ENCODE data around the gene CLINT1. TPM values are rescaled to one million over a fixed set of nuclear protein-coding genes. Genes with fewer than 3 reads are reported as not detected.
"Not testable (repeated sequence)": the region's sequence is repeated elsewhere in the genome, so short reads cannot be mapped to it uniquely, and the experiment has no call there.

Gene CLINT1
- total RNA-seq, 1 donor from 2014 or later: 92.4 TPM

- no peak for DNase-seq
Observed at GRCh38 chr5:157862183-157862851, 3.4 kb upstream of the CLINT1 start.

DNA sequence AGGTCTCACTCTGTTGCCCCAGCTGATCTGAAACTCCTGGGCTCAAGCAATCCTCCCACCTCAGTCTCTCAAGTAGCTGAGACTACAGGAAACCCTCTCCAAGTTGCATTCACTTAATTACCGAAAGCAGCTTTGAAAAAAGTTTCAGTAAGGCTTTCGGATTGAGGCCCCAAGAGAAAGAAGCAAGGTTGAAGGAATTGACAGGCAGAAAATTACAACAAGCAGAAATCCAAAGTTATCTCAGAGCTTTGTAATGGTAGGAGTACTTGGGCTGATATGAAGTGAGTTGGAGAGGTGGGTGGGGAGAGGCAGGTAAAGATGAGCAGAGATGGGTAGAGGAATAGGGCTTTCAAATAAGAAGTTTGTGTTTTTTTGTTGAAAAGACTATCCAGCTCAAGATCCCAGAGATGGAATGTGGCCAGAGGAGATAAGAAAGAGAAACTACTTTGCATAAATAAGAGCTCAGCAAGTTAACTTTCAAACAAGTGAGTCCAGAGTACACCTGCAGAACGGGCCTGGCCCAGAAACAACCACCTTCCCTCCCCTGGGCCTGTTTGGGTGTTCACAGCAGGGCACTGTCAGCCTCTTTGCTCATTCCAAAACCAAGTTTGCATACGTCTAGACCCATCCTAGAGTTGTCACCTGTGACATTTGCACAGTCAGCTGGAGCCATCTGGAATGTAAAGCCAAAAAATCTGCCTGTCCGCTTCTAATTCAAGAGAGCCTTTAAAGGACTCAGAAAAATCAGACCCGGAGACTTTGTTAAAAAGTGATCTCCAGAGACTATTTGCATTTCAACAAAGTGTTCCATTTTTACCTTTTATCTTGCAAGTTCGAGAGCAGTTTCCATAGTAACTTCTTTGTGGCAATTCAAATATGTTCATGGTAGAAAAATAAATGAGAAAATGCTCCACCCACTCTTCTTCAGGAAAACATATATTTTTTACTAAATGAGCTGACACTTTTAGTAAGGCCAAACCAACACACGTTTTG, 2.2 kb upstream of the CLINT1 start:
- no peak for DNase-seq

DNA sequence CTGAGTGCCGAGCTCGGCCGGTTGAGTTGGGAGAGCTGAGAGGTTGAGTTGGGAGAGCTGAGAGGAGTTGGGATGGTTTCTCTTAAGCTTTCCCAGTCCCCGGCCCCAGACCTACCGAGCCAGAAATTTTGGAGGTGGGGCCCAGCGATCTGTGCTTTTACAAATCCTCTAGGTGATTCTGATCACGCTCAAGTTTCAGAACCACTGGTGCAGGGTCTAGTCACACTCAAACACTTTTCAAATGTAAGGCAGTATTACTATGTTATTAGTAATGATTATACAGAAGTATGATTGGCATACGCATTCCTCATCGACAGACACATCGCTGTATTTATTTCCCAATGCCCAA, 256 bp upstream of the CLINT1 start:
- no peak for DNase-seq

- DNase-seq: peak; percentile 34
Observed at GRCh38 chr5:157857816-157858526, 974 bp downstream of the CLINT1 start.

DNA sequence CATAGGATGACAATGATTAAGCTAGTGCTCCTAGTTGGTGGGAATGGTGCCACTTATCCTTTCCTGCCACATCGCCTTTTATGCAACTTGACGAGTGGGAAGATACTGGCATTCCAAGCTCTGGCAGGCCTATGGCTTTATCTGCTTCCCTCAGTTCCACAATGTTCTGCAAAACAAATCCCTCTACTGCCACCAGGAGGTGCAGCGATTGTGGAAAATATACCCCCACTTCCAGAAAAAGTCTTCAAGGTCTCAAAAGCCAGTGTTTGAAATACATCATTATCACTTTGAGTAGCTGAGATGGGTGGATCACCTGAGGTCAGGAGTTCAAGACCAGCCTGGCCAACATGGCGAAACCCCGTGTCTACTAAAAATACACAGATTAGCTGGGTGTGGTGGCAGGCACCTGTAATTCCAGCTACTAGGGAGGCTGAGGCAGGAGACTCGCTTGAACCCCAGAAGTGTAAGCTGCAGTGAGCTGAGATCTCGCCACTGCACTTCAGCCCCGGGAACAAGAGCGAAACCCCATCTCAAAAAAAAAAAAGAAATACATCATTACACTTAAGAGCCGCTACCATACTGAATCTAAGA, 3.4 kb downstream of the CLINT1 start:
- DNase-seq: peak; percentile 84

GRCh38 chr5:157853365-157853764, 5.6 kb downstream of the CLINT1 start:
- not testable (repeated sequence) for DNase-seq

DNA sequence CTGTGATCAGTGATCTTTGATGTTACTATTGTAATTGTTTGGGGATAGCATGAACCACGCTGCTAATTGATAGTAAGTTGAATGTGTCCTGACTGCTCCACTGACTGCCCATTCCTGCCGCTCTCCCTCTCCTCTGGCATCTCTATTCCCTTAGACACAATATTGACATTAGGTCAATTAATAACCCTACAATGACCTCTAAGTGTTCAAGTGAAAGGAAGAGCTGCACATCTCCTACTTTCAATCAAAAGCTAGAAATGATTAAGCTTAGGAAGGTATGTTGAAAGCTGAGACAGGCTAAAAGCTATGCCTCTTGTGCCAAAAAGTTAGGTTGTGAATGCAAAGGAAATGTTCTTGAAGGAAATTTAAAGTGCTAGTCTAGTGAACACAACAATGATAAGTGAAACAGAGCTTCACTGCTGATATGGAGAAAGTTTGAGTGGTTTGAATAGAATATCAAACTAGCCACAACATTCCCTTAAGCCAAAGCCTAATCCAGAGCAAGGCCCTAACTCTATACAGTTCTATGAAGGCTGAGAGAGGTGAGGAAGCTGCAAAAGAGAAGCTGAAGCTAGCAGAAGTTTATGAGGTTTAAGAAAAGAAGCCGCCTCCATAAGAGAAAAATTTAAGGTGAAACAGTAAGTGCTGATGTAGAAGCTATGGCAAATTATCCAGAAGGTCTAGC, 12.9 kb downstream of the CLINT1 start:
- DNase-seq: no peak

DNA sequence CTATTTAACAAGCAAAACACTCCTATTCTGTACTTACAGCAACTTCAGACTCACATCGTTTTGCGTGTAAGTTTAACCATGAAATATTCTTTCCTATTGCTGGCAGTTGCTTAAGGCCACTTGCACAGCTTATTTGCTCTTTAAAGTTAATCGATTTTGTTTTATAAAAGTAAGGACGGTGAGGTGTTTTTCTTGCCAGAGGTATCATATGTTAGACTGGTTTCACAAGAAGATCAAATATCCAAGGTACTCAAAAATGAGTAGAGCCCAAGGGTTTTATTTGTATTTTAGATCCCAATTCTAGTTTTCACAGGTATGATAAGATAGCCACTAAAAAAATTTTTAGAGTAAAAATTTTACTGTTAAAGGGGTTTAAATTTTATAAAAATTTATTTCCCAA, 16.2 kb downstream of the CLINT1 start:
- no peak for DNase-seq

- no peak for DNase-seq
Observed at GRCh38 chr5:157842185-157842584, 16.8 kb downstream of the CLINT1 start.

- no peak for DNase-seq
Observed at GRCh38 chr5:157839157-157839795, 19.7 kb downstream of the CLINT1 start.

DNA sequence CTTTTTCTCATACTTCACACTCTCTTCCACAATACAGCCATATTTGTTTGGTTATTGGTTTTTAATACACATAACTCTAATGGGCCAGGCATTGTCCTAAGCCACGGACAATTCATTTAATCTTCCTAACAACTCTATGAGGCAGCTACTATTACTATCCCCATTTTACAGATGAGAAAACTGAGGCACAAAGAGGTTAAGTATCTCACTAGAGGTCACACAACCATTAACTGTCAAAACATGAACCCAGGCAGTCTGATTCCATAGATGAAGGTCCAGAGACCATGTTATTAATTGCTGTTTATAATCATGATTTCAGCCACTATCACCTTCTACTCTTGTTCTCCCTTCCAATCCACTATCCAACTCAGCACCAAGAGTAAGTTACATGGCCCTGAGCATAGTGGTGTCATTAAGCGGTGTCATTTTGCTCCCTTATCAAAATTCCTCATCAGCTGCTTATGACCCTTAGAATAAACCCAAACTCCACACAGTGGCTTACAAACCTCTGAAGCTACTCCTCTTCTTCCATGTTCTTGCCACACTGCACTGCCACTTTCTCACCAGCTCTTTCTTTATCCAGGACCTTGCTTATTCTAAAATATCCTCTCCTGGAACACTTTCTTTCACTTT, 22.7 kb downstream of the CLINT1 start:
- no peak for DNase-seq

GRCh38 chr5:157835041-157835440, 23.9 kb downstream of the CLINT1 start:
- no peak for DNase-seq

DNA sequence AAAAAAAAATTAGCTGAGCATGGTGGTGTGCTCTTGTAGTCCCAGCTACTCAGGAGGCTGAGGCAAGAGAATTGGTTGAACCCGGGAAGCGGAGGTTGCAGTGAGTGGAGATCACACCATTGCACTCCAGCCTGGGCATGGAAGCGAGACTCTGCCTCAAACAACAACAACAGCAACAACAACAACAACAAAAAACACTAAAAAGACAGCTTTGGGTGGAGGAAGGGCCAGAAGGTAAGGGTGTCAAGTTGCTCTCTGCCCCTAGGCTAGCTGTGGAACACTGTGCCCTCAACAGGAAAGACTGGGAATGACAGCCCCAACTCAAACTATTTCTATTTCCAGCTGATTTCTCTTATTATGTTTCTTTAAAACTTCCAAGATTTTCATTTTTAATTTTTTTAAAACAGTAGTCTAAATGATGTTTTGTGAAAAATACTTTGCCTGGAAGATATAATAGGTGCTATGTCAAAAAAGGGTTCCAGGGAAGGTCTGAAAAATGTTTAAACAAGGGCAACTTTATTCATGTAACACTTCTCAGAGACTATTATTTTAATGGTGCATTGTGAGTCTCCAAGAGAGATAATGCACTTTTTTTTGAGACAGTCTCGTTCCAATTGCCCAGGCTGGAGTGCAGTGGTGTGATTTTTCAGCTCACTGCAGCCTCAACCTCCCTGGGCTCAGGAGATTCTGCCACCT, 29.9 kb downstream of the CLINT1 start:
- DNase-seq: peak; percentile 35

DNA sequence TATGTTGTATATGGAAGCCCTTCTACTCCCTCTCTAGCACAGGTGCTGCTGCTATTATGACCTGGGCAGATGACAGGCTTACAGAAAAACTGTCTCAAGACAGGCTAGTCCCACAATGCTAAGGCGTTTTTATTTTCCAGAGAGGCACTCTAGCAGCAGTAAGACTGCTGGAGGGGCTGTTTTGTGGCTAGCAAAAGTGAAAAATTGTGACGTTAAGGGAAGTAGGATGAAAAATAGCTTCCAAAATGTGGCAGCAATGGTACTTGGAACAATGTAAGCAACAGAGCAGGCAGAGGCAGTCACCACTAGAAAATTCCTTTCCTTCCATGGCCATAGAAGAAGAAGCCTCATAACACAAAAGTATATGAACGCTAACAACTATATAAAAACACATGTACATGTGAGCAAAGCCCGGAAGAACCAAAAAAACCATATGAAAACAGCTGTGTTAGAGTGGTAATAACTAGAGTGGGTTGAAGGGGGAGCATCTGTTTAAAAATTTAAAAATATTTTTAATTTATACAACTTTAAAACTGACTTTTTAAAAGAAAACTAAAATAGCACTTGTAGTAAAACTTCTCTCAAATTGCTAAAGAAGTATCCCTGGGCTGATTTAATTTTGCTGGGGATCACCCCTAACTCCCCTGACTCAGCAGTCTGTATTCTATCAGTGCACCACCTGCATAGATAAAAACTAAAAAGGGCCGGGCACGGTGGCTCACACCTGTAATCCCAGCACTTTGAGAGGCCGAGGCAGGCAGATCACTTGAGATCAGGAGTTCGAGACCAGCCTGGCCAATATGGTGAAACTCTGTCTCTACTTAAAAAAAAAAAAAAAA, 30.6 kb downstream of the CLINT1 start:
- peak; percentile 39 for DNase-seq

GRCh38 chr5:157827423-157827822, 31.5 kb downstream of the CLINT1 start:
- DNase-seq: peak; percentile 71

GRCh38 chr5:157823655-157824054, 35.3 kb downstream of the CLINT1 start:
- DNase-seq: no peak

DNA sequence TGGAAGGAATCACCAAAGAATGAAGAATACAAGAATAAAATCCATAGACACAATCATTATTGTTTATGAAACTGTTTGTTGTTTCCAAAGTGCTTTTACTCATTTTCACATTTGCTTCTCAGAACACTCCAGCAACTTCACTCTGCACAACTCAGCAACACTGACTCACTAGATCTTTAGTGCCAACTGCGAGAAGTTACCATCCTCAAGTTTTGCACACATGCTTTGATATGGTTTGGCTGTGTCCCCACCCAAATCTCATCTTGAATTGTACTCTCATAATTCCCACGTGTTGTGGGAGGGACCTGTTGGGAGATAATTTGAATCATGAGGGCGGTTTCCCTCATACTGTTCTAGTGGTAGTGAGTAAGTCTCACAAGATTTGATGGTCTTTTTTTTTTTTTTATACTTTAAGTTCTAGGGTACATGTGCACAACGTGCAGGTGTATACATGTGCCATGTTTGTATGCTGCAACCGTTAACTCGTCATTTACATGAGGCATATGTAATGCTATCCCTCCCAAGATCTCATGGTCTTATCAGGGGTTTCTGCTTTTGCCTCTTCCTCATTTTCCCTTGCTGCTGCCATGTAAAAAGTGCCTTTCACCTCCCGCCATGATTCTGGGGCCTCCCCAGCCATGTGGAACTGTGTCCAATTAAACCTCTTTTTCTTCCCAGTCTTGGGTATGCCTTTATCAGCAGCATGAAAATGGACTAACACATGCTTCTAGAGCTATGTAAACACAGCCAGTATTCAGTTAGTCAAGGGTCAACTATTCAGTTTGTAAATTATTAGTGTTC, 36.9 kb downstream of the CLINT1 start:
- no peak for DNase-seq

DNA sequence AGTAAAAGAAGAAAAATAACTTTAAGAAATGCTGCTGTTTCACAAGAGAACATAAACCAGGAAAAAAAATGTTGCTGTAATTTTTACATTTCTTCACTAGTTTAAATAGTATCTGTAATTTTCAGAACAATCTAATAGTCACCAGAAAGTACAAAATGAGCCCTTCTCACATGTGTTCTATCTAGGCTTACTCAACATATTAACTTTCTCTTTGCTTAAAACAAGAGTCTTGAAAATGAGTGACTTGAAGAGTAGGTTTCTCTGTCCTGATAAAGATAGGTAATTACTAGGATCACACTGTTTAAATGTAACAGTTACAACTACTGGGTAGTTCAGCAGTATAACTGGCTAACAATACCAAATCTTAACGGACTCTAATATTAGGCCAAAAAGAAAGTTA, 37.5 kb downstream of the CLINT1 start:
- no peak for DNase-seq
